Inferior parietal cortex (tissue), 1 donor: ENCODE data around the gene DOLK.

Source experiments
- DNase-seq: peaks from one replicate; pipeline ENCODE4 v3.0.0-alpha.2; 2016; ENCODE audit errors: extremely low spot score

The DOLK gene

GRCh38 chr9:128906741-128907140 is 40.7 kb downstream of the DOLK start:
- DNase-seq = no peak

DNA sequence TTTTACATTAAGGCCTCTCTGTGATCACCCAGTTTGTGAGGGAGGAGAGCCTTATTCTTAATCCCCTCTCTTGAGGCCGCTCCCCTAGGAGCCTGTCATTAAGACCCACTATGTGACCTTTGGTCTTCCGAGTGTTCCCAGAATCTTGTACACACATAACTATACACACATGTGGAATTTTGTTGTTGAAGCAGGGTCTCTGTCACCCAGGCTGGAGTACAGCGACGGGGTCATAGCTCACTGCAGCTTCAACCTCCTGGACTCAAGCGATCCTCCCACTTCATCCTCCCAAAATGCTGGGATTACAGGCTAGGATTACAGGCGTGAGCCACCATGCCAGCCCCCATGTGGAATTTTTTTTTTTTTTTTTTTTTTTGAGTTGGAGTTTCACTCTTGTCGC is 41.4 kb downstream of the DOLK start:
- DNase-seq = no peak

DNA sequence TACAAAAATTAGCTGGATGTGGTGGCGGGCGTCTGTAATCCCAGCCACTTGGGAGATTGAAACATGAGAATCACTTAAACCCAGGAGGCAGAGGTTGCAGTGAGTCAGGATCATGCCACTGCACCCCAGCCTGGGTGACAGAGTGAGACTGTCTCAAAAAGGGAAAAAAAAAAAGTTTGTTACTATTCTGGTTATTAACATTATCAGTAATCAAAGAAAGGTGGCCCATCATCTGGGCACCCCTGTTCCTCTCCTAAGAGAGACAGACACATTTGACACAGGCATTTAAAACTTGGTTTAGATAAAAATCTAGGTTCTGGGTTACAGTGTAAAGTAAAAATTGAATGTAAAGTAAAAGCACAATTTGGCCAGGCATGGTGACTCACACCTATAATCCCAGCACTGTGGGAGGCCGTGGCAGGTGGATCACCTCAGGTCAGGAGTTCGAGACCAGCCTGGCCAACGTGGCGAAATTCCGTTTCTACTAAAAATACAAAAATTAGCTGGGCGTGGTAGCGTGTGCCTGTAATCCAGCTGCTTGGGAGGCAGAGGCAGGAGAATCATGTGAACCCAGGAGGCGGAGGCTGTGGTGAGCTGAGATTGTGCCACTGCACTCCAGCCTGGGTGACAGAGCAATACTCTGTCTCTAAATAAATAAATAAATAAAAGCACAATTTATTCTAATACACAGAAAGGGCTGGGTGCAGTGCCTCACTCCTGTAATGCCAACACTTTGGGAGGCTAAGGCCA is 43.4 kb downstream of the DOLK start:
- no peak for DNase-seq

GRCh38 chr9:128903079-128903461 is 44.3 kb downstream of the DOLK start:
- DNase-seq = no peak

DNA sequence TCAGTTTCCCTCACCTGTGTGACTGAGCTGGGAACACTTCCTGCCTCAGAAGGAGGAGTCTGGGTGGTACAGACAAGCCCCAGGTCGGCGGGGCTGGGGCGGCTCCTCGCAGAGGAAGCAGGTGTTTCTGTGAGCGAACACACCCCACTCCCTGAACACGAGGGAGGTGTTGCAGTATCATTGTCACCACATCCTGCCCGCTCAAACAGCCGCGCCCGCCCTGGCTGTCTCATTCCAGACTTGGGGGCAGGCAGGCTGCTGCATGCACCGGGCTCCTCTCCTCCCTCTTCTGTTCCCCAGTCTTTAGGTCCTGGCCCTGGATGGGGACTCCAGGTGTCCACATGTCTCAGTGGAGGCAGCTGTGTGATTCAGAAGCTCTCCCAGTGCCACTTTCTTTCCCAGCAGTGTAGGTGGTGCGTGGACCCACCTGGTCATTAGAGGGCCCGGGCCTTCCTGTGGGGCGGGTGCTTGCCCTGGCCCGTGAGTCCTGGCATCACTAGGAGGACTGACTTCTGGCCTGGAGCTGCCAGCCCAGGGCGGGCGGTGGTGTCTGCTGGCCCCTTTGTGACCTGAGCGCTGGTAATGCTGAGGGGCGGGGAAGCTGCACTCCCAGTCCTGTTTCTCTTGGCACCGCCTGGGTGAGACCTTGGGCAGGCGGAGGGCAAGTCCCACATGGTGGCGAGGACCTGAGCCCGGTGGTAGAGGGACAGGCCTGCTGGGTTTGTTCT is 44.9 kb downstream of the DOLK start:
- DNase-seq = no peak

- DNase-seq = no peak
These were observed 45.6 kb downstream of the DOLK start for GRCh38 chr9:128901822-128902221.

DNA sequence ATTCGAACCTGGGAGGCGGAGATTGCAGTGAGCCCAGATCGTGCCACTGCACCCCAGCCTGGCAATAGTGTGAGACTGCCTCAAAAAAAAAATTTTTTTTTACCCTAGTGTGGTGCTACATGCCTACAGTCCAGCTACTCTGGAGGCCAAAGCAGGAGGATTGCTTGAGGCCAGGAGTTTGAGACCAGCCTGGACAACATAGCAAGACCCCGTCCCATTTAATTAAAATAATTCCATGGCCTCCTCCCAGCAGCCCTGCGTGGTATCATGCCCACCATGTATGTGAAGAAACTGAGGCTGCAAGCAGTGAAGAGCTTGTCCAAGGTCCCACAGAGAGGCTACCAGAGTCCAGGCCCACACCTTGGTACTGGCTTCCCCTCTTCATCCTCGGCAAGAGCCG is 46.0 kb downstream of the DOLK start:
- DNase-seq = no peak

DNA sequence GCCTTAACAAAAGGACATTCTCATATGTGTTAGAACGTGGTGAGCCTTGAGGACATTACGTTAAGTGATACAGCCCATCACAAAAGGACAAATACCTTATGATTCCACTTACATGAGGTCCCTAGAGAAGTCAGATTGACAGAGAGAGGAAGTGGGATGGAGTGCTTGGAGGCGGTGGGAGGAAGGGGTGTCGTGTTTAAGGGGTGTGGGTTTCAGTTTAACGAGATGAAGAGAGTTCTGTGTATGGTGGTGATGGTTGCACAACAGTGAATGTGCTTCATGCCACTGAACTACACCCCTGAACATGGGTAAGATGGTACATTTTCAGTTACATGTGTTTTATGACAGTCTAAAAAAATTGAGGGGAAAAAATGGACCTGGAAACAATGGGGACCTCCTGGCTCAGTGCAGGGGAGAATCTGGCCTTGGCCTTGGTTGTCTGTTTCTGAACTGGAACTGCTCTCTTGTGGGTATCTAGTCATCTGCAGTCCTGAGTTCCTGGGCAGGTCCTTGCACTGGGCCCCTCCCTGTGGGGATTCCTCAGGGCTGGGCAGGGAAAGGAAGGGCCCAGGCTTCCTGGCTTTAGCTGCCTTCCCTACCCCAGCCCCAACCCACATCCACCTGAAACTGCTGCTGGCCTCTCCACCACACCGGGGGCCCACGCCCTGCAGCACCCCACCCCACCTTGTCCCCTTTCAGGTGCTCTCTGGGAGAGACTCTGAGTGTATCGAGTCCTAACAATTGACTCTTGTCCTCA is 47.7 kb downstream of the DOLK start:
- DNase-seq = no peak

- DNase-seq = no peak
These were observed 48.4 kb downstream of the DOLK start for GRCh38 chr9:128898845-128899565.

- DNase-seq = no peak
These were observed 49.0 kb downstream of the DOLK start for GRCh38 chr9:128898382-128898781.

DNA sequence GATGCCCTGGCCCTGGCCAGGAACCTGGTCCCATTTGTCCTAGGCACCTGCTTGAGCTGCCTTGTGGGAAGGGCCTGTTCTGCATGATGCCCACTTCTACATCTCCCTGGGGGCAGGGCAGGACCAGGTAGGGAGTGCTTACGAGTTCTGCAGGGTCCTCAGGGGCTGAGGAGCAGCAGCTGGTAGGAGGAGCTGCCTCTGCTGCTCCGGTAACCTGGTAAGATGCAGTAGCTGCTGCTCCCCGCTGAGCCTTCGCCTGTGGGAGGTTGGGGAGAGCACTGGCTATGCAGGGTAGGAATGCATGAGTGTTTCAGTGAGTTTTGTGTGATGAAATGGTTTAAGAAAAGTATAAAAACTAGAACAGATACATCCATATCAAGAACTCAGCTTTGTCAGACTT is 51.8 kb downstream of the DOLK start:
- no peak for DNase-seq
